ENCODE measurements around the gene HRH3.

The HRH3 gene

GRCh38 chr20:62181808-62182207 is 38.3 kb downstream of the HRH3 start:
- DNase-seq (ENCODE audit: low spot score) (no peak), FAIRE-seq (no peak)

- FAIRE-seq, result no peak
Measured at GRCh38 chr20:62179162-62179504, 40.9 kb downstream of the HRH3 start.

GRCh38 chr20:62178316-62179161 is 41.5 kb downstream of the HRH3 start:
- FAIRE-seq (no peak), DNase-seq (ENCODE audit: low spot score) (no peak)

More at GRCh38 chr20:62179162-62179504, 40.9 kb downstream of the HRH3 start:
- DNase-seq (ENCODE audit: low spot score), result no peak

- DNase-seq (ENCODE audit: low spot score) (no peak), FAIRE-seq (no peak)
Measured at GRCh38 chr20:62177307-62177706, 42.8 kb downstream of the HRH3 start.

GRCh38 chr20:62176866-62177265 is 43.2 kb downstream of the HRH3 start:
- DNase-seq (ENCODE audit: low spot score) (no peak), FAIRE-seq (no peak)

- DNase-seq (ENCODE audit: low spot score), result no peak
- no peak for FAIRE-seq
Measured at GRCh38 chr20:62175711-62176110, 44.4 kb downstream of the HRH3 start.

GRCh38 chr20:62174870-62175624 is 45.0 kb downstream of the HRH3 start:
- FAIRE-seq (no peak), DNase-seq (ENCODE audit: low spot score) (no peak)

GRCh38 chr20:62174021-62174804 is 45.9 kb downstream of the HRH3 start:
- DNase-seq (ENCODE audit: low spot score), result no peak
- no peak for FAIRE-seq

- FAIRE-seq, result no peak
- no peak for DNase-seq (ENCODE audit: low spot score)
Measured at GRCh38 chr20:62172666-62173065, 47.4 kb downstream of the HRH3 start.

- no peak for DNase-seq (ENCODE audit: low spot score)
Measured at GRCh38 chr20:62171245-62171644, 48.8 kb downstream of the HRH3 start.

GRCh38 chr20:62170536-62170935 is 49.5 kb downstream of the HRH3 start:
- FAIRE-seq, result no peak

More at GRCh38 chr20:62171245-62171644, 48.8 kb downstream of the HRH3 start:
- FAIRE-seq, result no peak

GRCh38 chr20:62168890-62169435 is 51.1 kb downstream of the HRH3 start:
- DNase-seq (ENCODE audit: low spot score) (no peak), FAIRE-seq (no peak)

More at GRCh38 chr20:62170536-62170935, 49.5 kb downstream of the HRH3 start:
- no peak for DNase-seq (ENCODE audit: low spot score)

- no peak for DNase-seq (ENCODE audit: low spot score)
- FAIRE-seq, result no peak
Measured at GRCh38 chr20:62168061-62168460, 52.0 kb downstream of the HRH3 start.

- no peak for DNase-seq (ENCODE audit: low spot score)
- no peak for FAIRE-seq
Measured at GRCh38 chr20:62167474-62167873, 52.6 kb downstream of the HRH3 start.

- FAIRE-seq (no peak), DNase-seq (ENCODE audit: low spot score) (no peak)
Measured at GRCh38 chr20:62165762-62166399, 54.2 kb downstream of the HRH3 start.
